GM23248 (cell line): Measurements from ENCODE around the gene PIAS1.

ENCODE experiments used
- EZH2 ChIP-seq: fragments of 200-600 bp; sonication (generic); IDR thresholded peaks from 2 replicates; pipeline ENCODE4 v1.6.1; 2018; ENCODE audit warnings: antibody characterized with exemption, mild to moderate bottlenecking; ENCODE audit not compliant: insufficient read depth, poor library complexity, severe bottlenecking
- EZH2phosphoT487 ChIP-seq: fragments of 200-600 bp; sonication (generic); IDR thresholded peaks from 2 replicates; pipeline ENCODE4 v1.6.1; 2018; ENCODE audit warnings: antibody characterized with exemption, moderate library complexity, mild to moderate bottlenecking, low read depth; ENCODE audit not compliant: insufficient read depth

GRCh38 chr15:68148039-68148438, 93.9 kb downstream of the PIAS1 start:
- no peak for TF ChIP-seq EZH2phosphoT487
- TF ChIP-seq EZH2, result no peak
